Bronchial epithelial cell (primary cell): ENCODE measurements around the gene ISG20. TPM values are rescaled to one million over a fixed set of nuclear protein-coding genes. Genes with fewer than 3 reads are reported as not detected.

ENCODE experiments used
- DNase-seq: peaks from one replicate; pipeline ENCODE4 v3.0.0-alpha.2; 2010; ENCODE audit warnings: low read depth
- FAIRE-seq: peaks from 2 replicates; lab custom pipeline; 2011; peaks lifted over from hg19 to GRCh38; lab: Jason Lieb, UNC
- H3K27me3 ChIP-seq: 2 replicates; pipeline ENCODE4 v1.5.1; 2011; ENCODE audit warnings: low read length; ENCODE audit not compliant: control insufficient read depth, insufficient read depth
- H3K36me3 ChIP-seq: 2 replicates; pipeline ENCODE4 v1.5.1; 2011; ENCODE audit warnings: low read length; ENCODE audit not compliant: control insufficient read depth, insufficient read depth
- H3K4me3 ChIP-seq: 2 replicates; pipeline ENCODE4 v1.5.1; 2011; ENCODE audit warnings: mild to moderate bottlenecking, low read depth, low read length, control low read depth
- total RNA-seq: library from RNA; depleted of rRNA; stranded (reverse); fragments of >200 nt; gene quantifications from 2 replicates; pipeline ENCODE4 v1.2.1, GENCODE V29; 2014
- TF ChIP-seq, protein P1 (sequence below): IDR thresholded peaks from 2 replicates; pipeline ENCODE4 v1.5.1; 2011; ENCODE audit warnings: mild to moderate bottlenecking, moderate library complexity, low read length, control low read depth, inconsistent platforms; ENCODE audit not compliant: insufficient read depth, severe bottlenecking

Gene ISG20
- total RNA-seq, 1 donor from 2014 or later, result 18.4 TPM

DNA sequence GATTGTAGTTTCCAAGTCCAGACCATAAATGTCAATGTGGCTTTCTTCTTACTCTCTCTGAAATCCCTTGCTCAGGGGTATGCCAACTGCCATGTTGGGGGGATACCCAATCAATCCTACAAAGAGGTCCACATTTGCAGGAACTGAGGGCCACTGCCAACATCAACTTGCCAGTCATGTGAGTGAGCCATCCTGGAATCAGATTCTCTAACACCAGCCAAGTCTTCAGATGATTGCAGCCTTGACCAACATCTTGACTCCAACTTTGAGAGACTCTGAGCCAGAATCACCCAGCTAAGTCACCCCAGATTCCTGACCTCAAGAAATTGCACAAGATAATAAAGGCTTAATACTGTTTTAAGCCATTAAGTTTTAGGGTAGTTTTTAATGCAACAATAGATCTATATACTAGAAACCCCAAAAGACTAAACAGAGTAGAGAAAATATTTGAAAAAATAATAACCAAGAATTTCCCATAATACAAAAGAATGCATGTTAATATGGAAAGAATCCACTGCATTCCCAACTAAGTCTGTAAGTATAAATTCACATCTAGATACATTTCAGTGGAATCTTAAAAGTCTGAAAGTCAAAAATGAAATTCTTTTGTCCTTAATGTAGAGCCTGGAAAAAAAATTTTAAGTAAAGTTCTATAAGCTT is 22.4 kb downstream of the ISG20 start:
- no peaks in the 10 kb centered on the region for H3K36me3 ChIP-seq
- DNase-seq, result no peak
- TF ChIP-seq, protein P1, sequence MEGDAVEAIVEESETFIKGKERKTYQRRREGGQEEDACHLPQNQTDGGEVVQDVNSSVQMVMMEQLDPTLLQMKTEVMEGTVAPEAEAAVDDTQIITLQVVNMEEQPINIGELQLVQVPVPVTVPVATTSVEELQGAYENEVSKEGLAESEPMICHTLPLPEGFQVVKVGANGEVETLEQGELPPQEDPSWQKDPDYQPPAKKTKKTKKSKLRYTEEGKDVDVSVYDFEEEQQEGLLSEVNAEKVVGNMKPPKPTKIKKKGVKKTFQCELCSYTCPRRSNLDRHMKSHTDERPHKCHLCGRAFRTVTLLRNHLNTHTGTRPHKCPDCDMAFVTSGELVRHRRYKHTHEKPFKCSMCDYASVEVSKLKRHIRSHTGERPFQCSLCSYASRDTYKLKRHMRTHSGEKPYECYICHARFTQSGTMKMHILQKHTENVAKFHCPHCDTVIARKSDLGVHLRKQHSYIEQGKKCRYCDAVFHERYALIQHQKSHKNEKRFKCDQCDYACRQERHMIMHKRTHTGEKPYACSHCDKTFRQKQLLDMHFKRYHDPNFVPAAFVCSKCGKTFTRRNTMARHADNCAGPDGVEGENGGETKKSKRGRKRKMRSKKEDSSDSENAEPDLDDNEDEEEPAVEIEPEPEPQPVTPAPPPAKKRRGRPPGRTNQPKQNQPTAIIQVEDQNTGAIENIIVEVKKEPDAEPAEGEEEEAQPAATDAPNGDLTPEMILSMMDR, result no peak
- no peaks in the 10 kb centered on the region for H3K27me3 ChIP-seq
- no peak overlapping the region for H3K4me3 ChIP-seq
- no peak for FAIRE-seq

- TF ChIP-seq, protein P1, result no peak
- Histone ChIP-seq H3K4me3 (no peak overlapping the region), H3K36me3 (no peaks in the 10 kb centered on the region), H3K27me3 (no peaks in the 10 kb centered on the region)
- FAIRE-seq (peak; percentile 7), DNase-seq (no peak)
Observed at GRCh38 chr15:88661761-88662556, 23.1 kb downstream of the ISG20 start.

GRCh38 chr15:88663141-88663621 is 24.4 kb downstream of the ISG20 start:
- TF ChIP-seq, protein P1, result no peak
- Histone ChIP-seq H3K27me3 (no peaks in the 10 kb centered on the region), H3K4me3 (no peak overlapping the region), H3K36me3 (no peaks in the 10 kb centered on the region)
- DNase-seq (peak; percentile 44), FAIRE-seq (peak; percentile 92)

- Histone ChIP-seq H3K4me3 (no peak overlapping the region), H3K36me3 (no peaks in the 10 kb centered on the region), H3K27me3 (no peaks in the 10 kb centered on the region)
- FAIRE-seq, result no peak
- TF ChIP-seq, protein P1, result peak; percentile 8
- DNase-seq, result no peak
Observed at GRCh38 chr15:88664151-88664778, 25.4 kb downstream of the ISG20 start.

DNA sequence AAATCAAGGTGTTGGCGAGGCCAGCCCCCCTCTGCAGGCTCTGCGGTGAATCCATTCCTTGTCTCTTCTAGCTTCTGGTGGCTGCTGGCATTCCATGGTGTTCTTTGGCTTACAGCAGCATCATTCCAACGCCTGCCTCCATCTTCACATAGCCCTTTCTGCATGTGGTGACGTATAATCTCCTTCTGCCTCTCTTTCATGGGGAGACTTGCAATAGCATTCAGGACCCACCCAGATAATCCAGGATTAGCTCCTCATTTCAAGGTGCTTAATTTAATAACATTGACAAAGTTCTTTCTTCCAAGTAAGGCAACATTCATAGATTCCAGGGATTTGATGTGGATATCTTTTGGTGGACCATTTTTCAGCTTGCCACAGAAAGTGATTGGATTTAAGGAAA is 35.8 kb downstream of the ISG20 start:
- Histone ChIP-seq H3K27me3 (no peaks in the 10 kb centered on the region), H3K4me3 (no peak overlapping the region), H3K36me3 (no peaks in the 10 kb centered on the region)
- TF ChIP-seq, protein P1, result no peak
- no peak for DNase-seq
- FAIRE-seq, result no peak
